Neural crest cell (in vitro differentiated cells): ENCODE measurements around the gene MAPK8IP2. TPM values are rescaled to one million over a fixed set of nuclear protein-coding genes. Genes with fewer than 3 reads are reported as not detected.

Experiments used
- DNase-seq: peaks from one replicate; pipeline ENCODE4 v3.0.0; 2021; ENCODE audit warnings: low read depth, mixed read lengths, low spot score
- H3K27ac Mint-ChIP-seq: one replicate; pipeline ENCODE4 v1.8.0; 2021; ENCODE audit warnings: mild to moderate bottlenecking, mixed read lengths; ENCODE audit not compliant: unreplicated experiment
- H3K27me3 Mint-ChIP-seq: 2 replicates; pipeline ENCODE4 v1.8.0; 2021; ENCODE audit warnings: low read depth, mild to moderate bottlenecking, mixed read lengths
- H3K36me3 Mint-ChIP-seq: 2 replicates; pipeline ENCODE4 v1.8.0; 2021; ENCODE audit warnings: low read depth, mild to moderate bottlenecking, mixed read lengths
- H3K4me1 Mint-ChIP-seq: 2 replicates; pipeline ENCODE4 v1.8.0; 2021; ENCODE audit warnings: mixed read lengths
- H3K4me3 Mint-ChIP-seq: one replicate; pipeline ENCODE4 v1.8.0; 2021; ENCODE audit warnings: mild to moderate bottlenecking, mixed read lengths
- H3K9me3 Mint-ChIP-seq: 2 replicates; pipeline ENCODE4 v1.8.0; 2021; ENCODE audit warnings: mixed read lengths
- total RNA-seq: library from RNA; stranded (reverse); gene quantifications from 2 replicates; pipeline ENCODE4 v1.2.1, GENCODE V29; 2021
- TF ChIP-seq, protein P1 (sequence below): fragments of 200-600 bp; sonication (generic); conservative IDR thresholded peaks from 2 replicates; pipeline ENCODE4 v1.5.0; 2021; ENCODE audit warnings: antibody characterized with exemption, mild to moderate bottlenecking

The MAPK8IP2 gene
- total RNA-seq, 1 donor from 2014 or later = 31.8 TPM

DNA sequence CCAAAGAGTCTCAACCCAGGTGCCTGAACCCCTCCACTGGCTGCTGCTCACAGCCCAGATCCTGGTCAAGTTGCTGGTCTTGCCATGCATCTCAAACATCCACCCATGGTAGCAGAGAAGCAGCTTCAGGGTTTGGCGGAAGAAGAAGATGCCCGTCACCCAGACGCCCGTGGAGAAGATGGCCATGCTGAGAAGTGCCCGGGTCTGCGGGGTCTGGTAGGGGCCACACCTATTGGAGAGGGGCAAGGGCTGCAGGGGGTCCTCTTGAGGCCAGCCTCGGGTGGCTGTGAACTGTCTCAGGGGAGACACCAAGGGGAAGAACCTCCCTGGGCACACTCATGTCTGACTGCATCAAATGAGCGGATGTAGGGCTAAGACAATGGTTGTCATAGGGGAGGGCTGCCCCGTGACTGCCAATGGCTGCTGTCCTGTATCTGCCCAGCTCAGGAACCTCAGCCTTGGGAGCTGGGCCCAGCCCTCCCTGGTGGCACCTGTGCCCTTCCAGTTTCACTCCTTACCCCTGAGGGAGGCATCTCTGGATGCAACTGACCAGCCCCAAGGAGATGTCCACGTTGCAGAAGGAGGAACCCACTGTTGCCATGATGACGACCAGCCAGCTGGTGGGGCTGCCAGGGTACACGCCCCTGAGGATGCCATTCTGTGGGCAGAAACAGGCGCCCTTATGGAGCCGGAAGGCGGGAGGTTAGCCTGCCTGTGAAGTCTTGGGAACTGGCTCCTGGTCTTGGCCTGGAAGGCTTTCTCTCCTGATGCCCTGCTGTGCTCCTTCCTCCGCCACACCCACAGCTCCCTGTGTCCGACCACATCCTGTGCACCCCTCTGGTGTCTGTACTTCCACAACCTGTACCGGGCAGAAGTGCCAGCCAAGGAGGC is 23.5 kb upstream of the MAPK8IP2 start:
- Mint-ChIP-seq H3K27me3 (no peaks in the 10 kb centered on the region), H3K27ac (no peak overlapping the region), H3K9me3 (no peaks in the 10 kb centered on the region), H3K36me3 (no peaks in the 10 kb centered on the region), H3K4me1 (no peaks in the 10 kb centered on the region), H3K4me3 (peak overlapping the region; percentile 12)
- TF ChIP-seq, protein P1, sequence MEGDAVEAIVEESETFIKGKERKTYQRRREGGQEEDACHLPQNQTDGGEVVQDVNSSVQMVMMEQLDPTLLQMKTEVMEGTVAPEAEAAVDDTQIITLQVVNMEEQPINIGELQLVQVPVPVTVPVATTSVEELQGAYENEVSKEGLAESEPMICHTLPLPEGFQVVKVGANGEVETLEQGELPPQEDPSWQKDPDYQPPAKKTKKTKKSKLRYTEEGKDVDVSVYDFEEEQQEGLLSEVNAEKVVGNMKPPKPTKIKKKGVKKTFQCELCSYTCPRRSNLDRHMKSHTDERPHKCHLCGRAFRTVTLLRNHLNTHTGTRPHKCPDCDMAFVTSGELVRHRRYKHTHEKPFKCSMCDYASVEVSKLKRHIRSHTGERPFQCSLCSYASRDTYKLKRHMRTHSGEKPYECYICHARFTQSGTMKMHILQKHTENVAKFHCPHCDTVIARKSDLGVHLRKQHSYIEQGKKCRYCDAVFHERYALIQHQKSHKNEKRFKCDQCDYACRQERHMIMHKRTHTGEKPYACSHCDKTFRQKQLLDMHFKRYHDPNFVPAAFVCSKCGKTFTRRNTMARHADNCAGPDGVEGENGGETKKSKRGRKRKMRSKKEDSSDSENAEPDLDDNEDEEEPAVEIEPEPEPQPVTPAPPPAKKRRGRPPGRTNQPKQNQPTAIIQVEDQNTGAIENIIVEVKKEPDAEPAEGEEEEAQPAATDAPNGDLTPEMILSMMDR = no peak
- no peak for DNase-seq

DNA sequence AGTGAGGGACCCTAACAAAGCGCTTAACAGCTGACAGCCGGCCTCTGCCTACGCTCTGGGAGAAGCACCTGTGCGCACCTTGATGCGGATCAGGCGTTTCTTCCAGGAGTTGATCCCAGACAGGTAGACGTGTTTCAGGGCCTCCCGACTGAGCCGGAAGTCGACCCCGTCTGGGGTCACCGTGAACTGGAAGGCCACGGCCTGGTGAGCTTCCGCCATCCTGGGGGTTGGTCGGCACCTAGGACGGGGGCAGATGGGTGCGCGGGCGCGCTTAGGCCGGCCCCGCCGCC is 23.0 kb upstream of the MAPK8IP2 start:
- TF ChIP-seq, protein P1 = no peak
- H3K27me3 Mint-ChIP-seq = no peaks in the 10 kb centered on the region
- H3K36me3 Mint-ChIP-seq = no peaks in the 10 kb centered on the region
- no peak overlapping the region for H3K27ac Mint-ChIP-seq
- no peak overlapping the region for H3K4me3 Mint-ChIP-seq
- H3K4me1 Mint-ChIP-seq = no peaks in the 10 kb centered on the region
- no peaks in the 10 kb centered on the region for H3K9me3 Mint-ChIP-seq
- no peak for DNase-seq

DNA sequence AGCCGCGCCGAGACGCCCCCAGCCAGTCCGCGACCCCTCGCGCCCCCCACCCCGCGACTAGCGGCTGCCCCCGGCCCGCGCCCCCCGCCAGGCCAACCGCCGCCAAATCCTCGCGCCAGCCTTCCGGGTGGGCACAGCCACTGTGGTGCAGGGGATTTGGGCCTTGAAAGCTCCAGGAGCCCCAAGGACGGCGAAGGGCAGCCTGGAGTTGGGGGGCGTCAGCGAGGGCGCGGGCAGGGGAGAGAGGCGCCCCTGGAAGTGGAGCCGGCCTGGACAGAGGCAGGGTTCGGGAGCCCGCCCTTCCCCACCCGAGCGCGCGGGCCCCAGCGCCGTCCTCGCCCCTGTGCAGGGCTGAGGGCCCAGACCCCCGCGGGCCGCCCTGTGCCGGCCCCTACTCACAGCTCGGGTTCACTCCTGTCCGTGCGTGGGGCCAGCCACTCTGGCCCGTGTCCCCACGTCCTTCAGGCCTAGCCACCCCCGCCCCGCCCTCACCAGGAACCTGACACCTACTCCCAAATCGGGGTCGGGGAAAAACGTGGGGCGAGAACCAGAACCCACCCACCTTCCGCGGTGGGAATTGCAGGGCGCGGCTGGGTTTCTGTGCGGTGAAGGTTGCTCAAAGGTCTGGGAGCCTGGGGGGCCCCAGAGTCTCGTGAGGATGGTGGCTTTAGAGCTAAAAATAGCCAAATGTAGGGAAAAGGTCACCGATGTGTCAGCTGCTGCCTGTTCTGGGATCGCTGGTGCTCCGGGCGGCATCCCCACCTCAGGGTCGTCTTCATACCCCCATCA is 22.4 kb upstream of the MAPK8IP2 start, which contains the start of gene CPT1B:
Gene CPT1B (minus strand): TSS at position 441 of the 789 bp plus-strand sequence. CDS start 512 bp downstream, outside the sequence.
- no peaks in the 10 kb centered on the region for H3K9me3 Mint-ChIP-seq
- DNase-seq = no peak
- peaks cover under 1% of the 10 kb centered on the region for H3K4me1 Mint-ChIP-seq
- TF ChIP-seq, protein P1 = no peak
- H3K4me3 Mint-ChIP-seq = peak within 1 kb of the TSS; percentile 34
- H3K27me3 Mint-ChIP-seq = no peaks in the 10 kb centered on the region
- no peaks in the 10 kb centered on the region for H3K36me3 Mint-ChIP-seq
- no peak within 1 kb of the TSS for H3K27ac Mint-ChIP-seq

DNA sequence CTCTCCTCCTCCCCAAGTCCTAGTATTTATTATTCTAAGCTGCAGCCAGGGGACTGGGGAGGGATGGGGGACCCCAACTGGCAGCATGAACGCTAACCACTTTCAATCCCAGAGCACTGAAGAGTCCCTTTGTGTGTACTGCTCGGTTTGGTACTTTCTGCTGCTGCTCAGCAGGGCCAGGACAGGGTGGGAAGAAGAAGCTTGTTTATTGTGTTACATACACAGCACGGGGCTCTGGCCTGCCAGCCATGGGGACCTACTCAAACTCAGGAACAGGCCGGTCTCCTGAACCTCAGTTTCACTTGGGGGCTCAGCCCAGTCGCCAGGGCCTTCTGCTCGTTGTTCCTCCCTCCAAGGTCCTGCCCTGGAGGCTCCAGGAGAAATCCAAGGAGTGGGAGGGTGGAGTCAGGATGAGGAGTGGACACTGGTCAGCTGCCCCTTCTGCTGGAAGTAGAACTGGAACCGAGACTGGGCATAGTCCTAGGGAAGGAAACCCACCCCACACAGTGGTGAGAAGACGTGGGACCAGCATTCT is 21.8 kb upstream of the MAPK8IP2 start:
- Mint-ChIP-seq H3K4me3 (no peak overlapping the region), H3K27me3 (no peaks in the 10 kb centered on the region), H3K4me1 (peaks cover 7% of the 10 kb centered on the region), H3K36me3 (no peaks in the 10 kb centered on the region), H3K9me3 (no peaks in the 10 kb centered on the region), H3K27ac (no peak overlapping the region)
- no peak for DNase-seq
- TF ChIP-seq, protein P1 = no peak

DNA sequence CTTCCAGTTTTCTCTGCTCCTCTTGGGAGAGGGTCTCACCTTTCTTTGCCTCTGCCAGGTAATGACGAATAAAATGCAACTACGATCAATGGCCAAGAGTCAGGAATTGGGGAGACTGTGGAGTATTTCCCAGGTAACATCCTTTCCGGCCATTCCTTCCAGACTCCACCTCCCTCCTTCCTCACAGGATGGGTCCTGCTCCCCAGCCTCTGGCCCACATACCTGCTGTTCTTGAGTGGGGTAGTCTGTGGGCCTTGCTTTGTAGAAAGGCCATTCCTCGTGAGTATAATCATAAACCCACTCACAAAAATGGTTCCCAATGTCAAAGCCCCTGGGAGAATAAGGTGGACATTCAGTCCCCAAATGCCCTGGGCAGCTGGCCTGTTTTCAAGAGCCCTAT is 20.8 kb upstream of the MAPK8IP2 start:
- DNase-seq = no peak
- Mint-ChIP-seq H3K36me3 (no peaks in the 10 kb centered on the region), H3K4me3 (peak overlapping the region; percentile 54), H3K27ac (no peak overlapping the region), H3K4me1 (peaks cover 7% of the 10 kb centered on the region), H3K9me3 (no peaks in the 10 kb centered on the region), H3K27me3 (no peaks in the 10 kb centered on the region)
- TF ChIP-seq, protein P1 = no peak
